C1 segment of cervical spinal cord (tissue), 14 donors: Measurements from ENCODE around the gene HS3ST5.
"Not testable (repeated sequence)": the region's sequence is repeated elsewhere in the genome, so short reads cannot be mapped to it uniquely, and the experiment has no call there.

Source experiments
- DNase-seq, 14 donors: peaks; one replicate each; lab custom pipeline; 2025; lab: John Stamatoyannopoulos, UW

The HS3ST5 gene

GRCh38 chr6:114100215-114100994 lies 242.4 kb downstream of the HS3ST5 start:
- DNase-seq: no peak

- no peak for DNase-seq
These were observed 246.2 kb downstream of the HS3ST5 start for GRCh38 chr6:114096561-114097172.

- no peak for DNase-seq
These were observed 249.9 kb downstream of the HS3ST5 start for GRCh38 chr6:114092943-114093342.

- no peak for DNase-seq
These were observed 252.2 kb downstream of the HS3ST5 start for GRCh38 chr6:114090626-114091025.

DNA sequence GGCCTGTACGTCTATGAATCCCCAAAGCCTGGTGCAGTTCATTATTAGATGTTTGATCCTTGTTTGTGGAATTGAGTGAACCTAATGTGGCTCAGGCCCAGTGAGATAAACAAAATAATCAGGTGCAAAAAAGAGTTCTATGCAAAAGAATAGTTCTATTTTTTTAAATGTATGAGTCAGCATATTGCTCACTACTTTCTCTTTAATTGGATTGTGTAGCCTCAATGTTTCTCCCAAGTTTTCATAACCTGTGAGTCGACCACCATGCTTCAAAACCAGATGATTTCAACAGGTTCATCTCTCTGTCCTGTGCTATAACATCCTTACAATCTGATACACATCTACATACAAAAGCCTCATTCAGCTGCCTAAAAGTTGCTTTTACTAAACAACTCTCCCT lies 255.3 kb downstream of the HS3ST5 start:
- no peak for DNase-seq

DNA sequence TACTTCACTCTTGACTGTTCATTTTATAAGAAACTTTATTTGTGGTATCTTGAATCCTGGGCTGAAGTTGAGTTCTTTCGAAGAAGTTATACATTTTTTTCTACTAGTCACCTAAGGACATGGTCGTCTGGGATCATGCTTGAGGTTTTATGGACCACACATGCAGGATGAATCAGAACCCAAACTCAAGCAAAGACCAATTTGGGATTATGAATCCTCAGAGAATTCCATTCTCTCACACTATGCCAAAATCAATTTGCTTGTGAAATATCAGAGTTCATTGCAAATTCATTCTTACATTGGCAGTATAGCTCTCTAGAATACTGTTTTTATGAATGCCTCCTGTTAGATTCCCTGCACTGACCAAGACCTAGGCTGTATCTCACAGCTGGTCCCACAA lies 257.6 kb downstream of the HS3ST5 start:
- DNase-seq: no peak

GRCh38 chr6:114084327-114084890 lies 258.4 kb downstream of the HS3ST5 start:
- DNase-seq: no peak

GRCh38 chr6:114083251-114083650 lies 259.6 kb downstream of the HS3ST5 start:
- no peak for DNase-seq

- no peak for DNase-seq
These were observed 261.1 kb downstream of the HS3ST5 start for GRCh38 chr6:114081730-114082129.

- DNase-seq: no peak
These were observed 261.8 kb downstream of the HS3ST5 start for GRCh38 chr6:114080891-114081510.

GRCh38 chr6:114080410-114080809 lies 262.4 kb downstream of the HS3ST5 start:
- not testable (repeated sequence) for DNase-seq

- DNase-seq: no peak
These were observed 267.0 kb downstream of the HS3ST5 start for GRCh38 chr6:114075777-114076176.

- no peak for DNase-seq
These were observed 267.5 kb downstream of the HS3ST5 start for GRCh38 chr6:114075300-114075699.

GRCh38 chr6:114068771-114069170 lies 274.1 kb downstream of the HS3ST5 start:
- no peak for DNase-seq

DNA sequence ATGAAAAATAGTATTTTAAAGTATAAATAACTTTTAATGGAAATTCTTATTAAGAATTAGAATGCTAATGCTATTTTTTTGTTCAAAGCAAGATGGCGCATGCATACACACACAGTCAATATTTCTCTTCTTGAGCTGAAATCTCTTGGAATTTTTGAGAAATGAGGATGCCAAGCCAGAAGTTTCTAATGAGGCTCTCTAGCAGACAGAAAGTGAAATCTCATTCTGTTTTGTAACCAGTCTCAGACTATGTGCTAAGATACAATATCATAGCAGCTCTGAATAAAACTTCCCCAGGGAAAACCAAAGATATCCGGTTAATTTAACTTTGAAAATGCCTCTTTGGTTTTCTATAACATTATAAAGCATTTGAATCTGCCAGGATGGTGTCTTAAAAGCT lies 274.7 kb downstream of the HS3ST5 start:
- no peak for DNase-seq

DNA sequence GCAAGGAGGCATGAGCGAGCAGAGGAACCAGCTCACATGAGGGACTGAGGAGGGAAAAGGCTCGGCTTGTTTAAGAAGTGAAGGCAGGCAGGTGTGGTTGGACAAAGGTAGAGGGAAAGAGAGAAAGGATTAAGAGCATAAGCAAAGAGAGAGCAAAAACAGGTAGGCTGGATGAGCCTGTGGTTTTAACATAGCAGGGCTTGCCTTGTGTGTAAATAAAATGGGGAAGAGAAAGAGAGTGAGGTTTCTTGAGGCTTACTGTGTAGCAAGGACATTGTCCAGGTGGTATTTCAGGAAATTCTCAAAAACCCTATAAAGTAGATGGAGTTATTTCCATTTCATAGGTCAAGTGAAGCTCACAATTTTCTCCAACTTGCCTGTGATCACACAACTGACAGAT lies 278.0 kb downstream of the HS3ST5 start:
- no peak for DNase-seq

DNA sequence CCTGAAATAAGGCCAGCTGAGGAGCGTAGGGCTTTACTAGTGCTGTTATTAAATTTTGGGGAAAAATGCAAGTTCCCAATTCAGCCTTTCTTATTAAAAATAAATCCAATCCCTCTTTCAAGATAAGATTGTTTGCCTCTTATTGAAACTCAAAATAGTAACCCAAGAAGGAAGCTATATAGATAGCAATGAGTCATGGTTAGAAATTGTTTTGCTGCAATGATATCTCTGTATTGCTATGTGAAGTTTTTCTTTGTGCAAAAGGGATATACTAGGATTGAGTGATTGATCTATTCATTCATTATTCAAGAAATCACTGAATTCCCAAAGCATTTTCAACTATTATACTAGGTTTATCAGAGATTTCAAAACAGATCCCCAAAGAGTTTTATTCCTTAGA lies 278.9 kb downstream of the HS3ST5 start:
- no peak for DNase-seq

DNA sequence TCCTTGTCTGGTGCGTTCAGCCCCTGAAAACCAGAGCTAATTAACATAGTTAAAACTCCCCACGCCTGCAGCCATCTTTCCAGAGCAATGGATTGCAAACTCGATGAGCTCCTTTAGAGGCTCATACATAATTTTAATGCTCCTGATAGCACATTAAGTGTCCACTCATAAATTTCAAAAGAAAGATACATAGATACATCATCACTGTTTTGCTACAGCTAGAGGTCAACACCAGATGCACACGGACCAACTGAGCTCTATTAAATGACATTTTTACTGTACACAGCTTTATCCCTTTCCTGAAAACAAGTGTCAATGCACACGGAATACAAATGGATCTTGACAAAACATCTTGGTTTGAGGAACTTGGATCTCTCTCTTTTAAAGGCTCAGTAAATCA lies 280.6 kb downstream of the HS3ST5 start:
- DNase-seq: no peak

DNA sequence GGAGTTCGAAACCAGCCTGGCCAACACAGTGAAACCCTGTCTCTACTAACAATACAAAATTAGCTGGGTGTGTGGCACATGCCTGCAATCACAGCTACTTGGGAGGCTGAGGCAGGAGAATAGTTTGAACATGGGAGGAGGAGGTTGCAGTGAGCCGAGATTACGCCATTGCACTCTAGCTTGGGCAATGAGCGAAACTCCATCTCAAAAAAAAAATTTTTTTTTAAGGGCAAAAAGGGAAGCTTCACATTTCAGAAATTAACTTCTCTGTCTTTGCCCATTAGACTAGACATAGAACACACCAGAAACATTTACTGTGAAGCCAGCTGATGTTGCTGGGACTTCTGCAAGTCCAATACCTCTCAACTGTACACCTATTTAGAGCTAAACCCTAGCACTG lies 281.1 kb downstream of the HS3ST5 start:
- no peak for DNase-seq

GRCh38 chr6:114061116-114061515 lies 281.7 kb downstream of the HS3ST5 start:
- DNase-seq: no peak

- no peak for DNase-seq
These were observed 284.4 kb downstream of the HS3ST5 start for GRCh38 chr6:114058435-114058834.

DNA sequence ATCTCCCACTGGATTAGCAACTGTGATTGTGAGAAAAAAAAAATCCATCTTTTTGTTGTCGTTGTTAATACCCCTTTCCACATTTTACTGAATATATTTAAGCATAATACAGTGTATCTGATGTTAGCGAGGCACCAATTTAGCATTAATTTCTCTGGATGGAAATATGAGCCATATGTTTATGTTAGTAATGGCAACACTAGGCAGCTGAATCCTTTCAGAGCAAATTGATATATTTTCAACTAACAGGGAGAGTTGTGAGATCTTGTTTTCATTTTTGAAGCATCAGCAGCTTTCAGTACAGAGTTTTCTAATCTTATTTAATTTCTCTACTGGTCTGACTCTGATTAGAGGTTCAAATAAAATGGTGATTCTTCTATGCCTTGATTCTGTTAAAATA lies 287.1 kb downstream of the HS3ST5 start:
- DNase-seq: no peak

DNA sequence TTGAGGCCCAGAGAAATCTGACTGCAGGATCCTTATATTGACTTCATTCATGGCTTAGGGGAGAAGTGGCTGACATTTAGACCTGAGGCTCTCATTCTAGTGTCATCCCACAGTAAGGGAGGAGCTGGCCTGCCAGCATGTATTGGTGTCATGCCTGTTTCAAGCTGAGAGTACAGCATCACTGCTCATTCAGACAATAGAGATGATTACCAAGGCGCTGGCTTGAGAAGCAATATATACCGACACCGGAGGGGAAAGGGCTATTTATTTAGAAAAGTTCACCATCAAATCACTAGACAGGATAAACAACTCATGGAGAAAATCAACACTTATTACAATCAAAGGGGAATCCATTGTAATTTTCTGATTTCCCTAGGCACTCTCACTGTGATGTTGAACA lies 287.5 kb downstream of the HS3ST5 start:
- peak in 2 of 14 donors; percentile 7 to 11 for DNase-seq
